Endothelial cell of umbilical vein (primary cell): Measurements from ENCODE around the gene CDK19. TPM values are rescaled to one million over a fixed set of nuclear protein-coding genes. Genes with fewer than 3 reads are reported as not detected.

ENCODE experiments used
- BruUV-seq: library from RNA; stranded (reverse); fragments of 400-500 nt; replicated peaks from 2 replicates; lab custom pipeline; 2021; lab: Mats Ljungman, UMichigan
- CTCF ChIA-PET: fragments of 300-600, 350-600 bp; sonication (Branson Sonifier 250); formaldehyde crosslinking; loops from one replicate; lab custom pipeline; 2021; ENCODE audit warnings: antibody characterized with exemption, inconsistent platforms; lab: Charles Lee
- POLR2A ChIA-PET: fragments of 300-600, 350-600 bp; sonication (Branson Sonifier 250); formaldehyde crosslinking; loops from one replicate; lab custom pipeline; 2021; ENCODE audit warnings: antibody characterized with exemption, inconsistent platforms; lab: Charles Lee
- DNase-seq: peaks from one replicate; pipeline ENCODE4 v3.0.0-alpha.2; 2011; ENCODE audit warnings: low read depth, low spot score
- FAIRE-seq: peaks from 2 replicates; lab custom pipeline; 2011; peaks lifted over from hg19 to GRCh38; lab: Jason Lieb, UNC
- H2AFZ ChIP-seq: 2 replicates; pipeline ENCODE4 v1.6.0; 2012; ENCODE audit warnings: low read depth, low read length, control low read depth, inconsistent platforms
- H3K27ac ChIP-seq: 2 replicates; pipeline ENCODE4 v1.5.1; 2011; ENCODE audit warnings: low read depth, mild to moderate bottlenecking, control low read depth, low read length, moderate library complexity; ENCODE audit not compliant: insufficient read depth
- H3K27me3 ChIP-seq, 2 experiments: 2 replicates each; pipeline versions ENCODE4 v1.6.0 to v1.6.1; 2011; ENCODE audit warnings: low read length in 2 of 2, mixed read lengths in 1 of 2; ENCODE audit not compliant: control insufficient read depth in 2 of 2, insufficient read depth in 2 of 2
- H3K36me3 ChIP-seq, 2 experiments: 2 replicates in 1 of 2; 3 replicates in 1 of 2; pipeline ENCODE4 v1.5.1; 2011; ENCODE audit warnings: low read length in 2 of 2, mild to moderate bottlenecking in 1 of 2, moderate library complexity in 1 of 2; ENCODE audit not compliant: control insufficient read depth in 2 of 2, insufficient read depth in 2 of 2; ENCODE audit errors: extremely low read depth in 1 of 2
- H3K4me1 ChIP-seq: 3 replicates; pipeline ENCODE4 v1.5.1; 2011; ENCODE audit warnings: mild to moderate bottlenecking, low read length; ENCODE audit not compliant: control insufficient read depth, insufficient read depth; ENCODE audit errors: extremely low read depth
- H3K4me2 ChIP-seq: 2 replicates; pipeline ENCODE4 v1.6.1; 2011; ENCODE audit warnings: low read length, control low read depth, mixed read lengths; ENCODE audit not compliant: insufficient read depth
- H3K4me3 ChIP-seq, 3 experiments: fragments of 200-600 bp in 1 of 3; sonication (generic), shearing (Covaris generic) in 1 of 3; replicated peaks in 1 of 3; 2 replicates each; pipeline ENCODE4 v1.5.1; 2011 to 2016; ENCODE audit warnings: control low read depth in 3 of 3, low read length in 3 of 3, mild to moderate bottlenecking in 2 of 3, inconsistent platforms in 1 of 3, low read depth in 1 of 3, moderate library complexity in 1 of 3; ENCODE audit not compliant: insufficient read depth in 1 of 3
- H3K79me2 ChIP-seq: 2 replicates; pipeline ENCODE4 v1.6.0; 2012; ENCODE audit warnings: low read length, inconsistent platforms; ENCODE audit not compliant: control insufficient read depth, insufficient read depth
- H3K9ac ChIP-seq: replicated peaks from 2 replicates; pipeline ENCODE3; 2011; ENCODE audit warnings: low read length, control low read depth; ENCODE audit not compliant: insufficient read depth; ENCODE audit errors: extremely low read depth
- H3K9me1 ChIP-seq: replicated peaks from 3 replicates; pipeline ENCODE4 v1.6.0; 2011; ENCODE audit warnings: mild to moderate bottlenecking, low read length; ENCODE audit not compliant: control insufficient read depth, insufficient read depth; ENCODE audit errors: extremely low read depth
- H3K9me3 ChIP-seq: replicated peaks from 2 replicates; pipeline ENCODE4 v1.5.1; 2012; ENCODE audit warnings: low read length, inconsistent platforms; ENCODE audit not compliant: control insufficient read depth, insufficient read depth
- H4K20me1 ChIP-seq: replicated peaks from 2 replicates; pipeline ENCODE3; 2011; ENCODE audit warnings: mild to moderate bottlenecking, low read length; ENCODE audit not compliant: control insufficient read depth, insufficient read depth; ENCODE audit errors: extremely low read depth
- EZH2 ChIP-seq: IDR thresholded peaks from 2 replicates; pipeline ENCODE4 v1.6.1; 2012; ENCODE audit warnings: borderline replicate concordance, low read depth, mild to moderate bottlenecking, moderate library complexity, low read length, inconsistent platforms; ENCODE audit not compliant: severe bottlenecking
- FOS ChIP-seq: IDR thresholded peaks from 2 replicates; pipeline ENCODE4 v1.6.1; 2011; ENCODE audit warnings: mild to moderate bottlenecking, low read length, moderate library complexity, borderline replicate concordance; ENCODE audit not compliant: insufficient read depth
- GATA2 ChIP-seq: IDR thresholded peaks from 2 replicates; pipeline ENCODE4 v1.7.0; 2011; ENCODE audit warnings: low read depth, mild to moderate bottlenecking, moderate library complexity, mixed read lengths, low read length; ENCODE audit not compliant: insufficient read length, insufficient read depth
- JUN ChIP-seq: IDR thresholded peaks from 2 replicates; pipeline ENCODE4 v1.6.1; 2011; ENCODE audit warnings: borderline replicate concordance, low read depth; ENCODE audit not compliant: insufficient read length, insufficient read depth
- MYC ChIP-seq: IDR thresholded peaks from one replicate; pipeline ENCODE4 v1.6.1; 2011; ENCODE audit warnings: mild to moderate bottlenecking, low read depth, low read length
- POLR2A ChIP-seq: IDR thresholded peaks from 2 replicates; pipeline ENCODE4 v1.6.1; 2012; ENCODE audit warnings: low read depth, mild to moderate bottlenecking, control low read depth, low read length
- POLR2AphosphoS5 ChIP-seq: IDR thresholded peaks from 2 replicates; pipeline ENCODE4 v1.6.1; 2012; ENCODE audit warnings: low read depth, mild to moderate bottlenecking, control low read depth, low read length, moderate library complexity; ENCODE audit not compliant: insufficient read depth
- dilution Hi-C: fragments of 300-500 bp; cut with MboI; formaldehyde crosslinking; loops from one replicate; pipeline ENCODE4 v1.15.0; 2019; ENCODE audit warnings: low sequenced_read_pairs; ENCODE audit not compliant: extremely low pct_ligation_motif_present
- intact Hi-C: fragments of 100-400 bp; cut with micrococcal nuclease; formaldehyde crosslinking; loops from one replicate; pipeline ENCODE4 v1.10.0; 2022
- polyA plus RNA-seq, 4 experiments: library from polyadenylated mRNA; depleted of rRNA in 3 of 4; stranded (reverse) in 3 of 4; unstranded in 1 of 4; fragments of >200 nt; gene quantifications; 2 replicates each; pipeline versions ENCODE4 v1.2.1 to v1.2.3, GENCODE V29; 2011 to 2012; ENCODE audit warnings: missing spikeins in 1 of 4
- total RNA-seq: library from RNA; stranded (reverse); gene quantifications from 2 replicates; pipeline ENCODE4 v1.2.3, GENCODE V29; 2021
- TF ChIP-seq, protein P1 (sequence below): IDR thresholded peaks from 2 replicates; pipeline ENCODE4 v1.6.1; 2011; ENCODE audit not compliant: insufficient read depth, insufficient read length
- TF ChIP-seq, protein P2 (sequence below), 2 donors: IDR thresholded peaks; 1 replicate in 1 of 2; 2 replicates in 1 of 2; pipeline ENCODE4 v1.5.1; 2011; ENCODE audit warnings: low read length in 2 of 2, mild to moderate bottlenecking in 2 of 2, moderate library complexity in 2 of 2, control low read depth in 1 of 2, inconsistent platforms in 1 of 2, low read depth in 1 of 2; ENCODE audit not compliant: insufficient read depth in 1 of 2; ENCODE audit errors: extremely low read depth in 1 of 2

The CDK19 gene
- total and polyA plus RNA-seq, 2 donors (not counting 3 experiments of a cell fraction or from before 2014, with no cell fraction given): 4.6 to 12.1 TPM

DNA sequence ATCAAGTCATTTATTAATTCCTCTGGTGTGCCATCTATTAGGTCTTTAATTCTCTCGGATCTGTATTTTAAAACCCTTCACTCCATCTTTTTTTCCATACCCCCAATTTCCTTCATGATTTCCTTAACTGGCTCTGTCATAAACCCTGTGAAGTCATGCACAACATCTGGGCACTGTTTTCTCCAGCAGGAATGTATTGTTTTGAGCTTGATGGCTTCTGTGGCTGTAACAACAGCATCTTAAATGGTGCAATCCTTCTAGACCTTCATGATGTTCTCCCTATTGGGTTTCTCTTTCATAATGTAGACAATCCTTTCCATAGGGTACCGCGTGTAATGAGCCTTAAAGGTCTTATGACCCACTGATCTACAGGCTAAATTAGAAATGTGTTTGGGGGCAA, 29.0 kb downstream of the CDK19 start:
- no peaks in the 10 kb centered on the region for H3K4me1 ChIP-seq
- no peaks in the 10 kb centered on the region for H3K36me3 ChIP-seq
- CTCF ChIA-PET: no interaction called here
- H4K20me1 ChIP-seq: no peaks in the 10 kb centered on the region
- no peak overlapping the region for H2AFZ ChIP-seq
- peaks cover 0 to 2% of the 10 kb centered on the region in 2 experiments for H3K27me3 ChIP-seq
- no peak overlapping the region for H3K4me3 ChIP-seq
- H3K27ac ChIP-seq: no peak overlapping the region
- H3K9ac ChIP-seq: no peak overlapping the region
- no peaks in the 10 kb centered on the region for H3K79me2 ChIP-seq
- dilution Hi-C loops (no loop called here), intact Hi-C loops (no loop called here)
- H3K4me2 ChIP-seq: no peak overlapping the region
- TF ChIP-seq POLR2A: no peak
- no peak for TF ChIP-seq EZH2
- TF ChIP-seq POLR2AphosphoS5: no peak
- TF ChIP-seq, protein P1, sequence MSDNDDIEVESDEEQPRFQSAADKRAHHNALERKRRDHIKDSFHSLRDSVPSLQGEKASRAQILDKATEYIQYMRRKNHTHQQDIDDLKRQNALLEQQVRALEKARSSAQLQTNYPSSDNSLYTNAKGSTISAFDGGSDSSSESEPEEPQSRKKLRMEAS: no peak
- TF ChIP-seq MYC: no peak
- TF ChIP-seq, protein P2, sequence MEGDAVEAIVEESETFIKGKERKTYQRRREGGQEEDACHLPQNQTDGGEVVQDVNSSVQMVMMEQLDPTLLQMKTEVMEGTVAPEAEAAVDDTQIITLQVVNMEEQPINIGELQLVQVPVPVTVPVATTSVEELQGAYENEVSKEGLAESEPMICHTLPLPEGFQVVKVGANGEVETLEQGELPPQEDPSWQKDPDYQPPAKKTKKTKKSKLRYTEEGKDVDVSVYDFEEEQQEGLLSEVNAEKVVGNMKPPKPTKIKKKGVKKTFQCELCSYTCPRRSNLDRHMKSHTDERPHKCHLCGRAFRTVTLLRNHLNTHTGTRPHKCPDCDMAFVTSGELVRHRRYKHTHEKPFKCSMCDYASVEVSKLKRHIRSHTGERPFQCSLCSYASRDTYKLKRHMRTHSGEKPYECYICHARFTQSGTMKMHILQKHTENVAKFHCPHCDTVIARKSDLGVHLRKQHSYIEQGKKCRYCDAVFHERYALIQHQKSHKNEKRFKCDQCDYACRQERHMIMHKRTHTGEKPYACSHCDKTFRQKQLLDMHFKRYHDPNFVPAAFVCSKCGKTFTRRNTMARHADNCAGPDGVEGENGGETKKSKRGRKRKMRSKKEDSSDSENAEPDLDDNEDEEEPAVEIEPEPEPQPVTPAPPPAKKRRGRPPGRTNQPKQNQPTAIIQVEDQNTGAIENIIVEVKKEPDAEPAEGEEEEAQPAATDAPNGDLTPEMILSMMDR (IDR thresholded peaks at IDR 0.05; ENCODE audit: extremely low read depth in 1 of 2, insufficient read depth in 1 of 2, low read depth in 1 of 2, low read length in 2 of 2): no peak
- no peak for TF ChIP-seq FOS
- no peak for TF ChIP-seq JUN
- TF ChIP-seq GATA2: no peak
- POLR2A ChIA-PET: no interaction called here
- H3K9me3 ChIP-seq: no peaks in the 10 kb centered on the region
- DNase-seq: no peak
- no TSS peak for BruUV-seq
- no peak for FAIRE-seq
- H3K9me1 ChIP-seq: no peaks in the 10 kb centered on the region
